ENCODE data around the gene TEX44.
A peak's percentile ranks its signal among the peaks of the same experiment; 100 is the strongest.

Gene TEX44

DNA sequence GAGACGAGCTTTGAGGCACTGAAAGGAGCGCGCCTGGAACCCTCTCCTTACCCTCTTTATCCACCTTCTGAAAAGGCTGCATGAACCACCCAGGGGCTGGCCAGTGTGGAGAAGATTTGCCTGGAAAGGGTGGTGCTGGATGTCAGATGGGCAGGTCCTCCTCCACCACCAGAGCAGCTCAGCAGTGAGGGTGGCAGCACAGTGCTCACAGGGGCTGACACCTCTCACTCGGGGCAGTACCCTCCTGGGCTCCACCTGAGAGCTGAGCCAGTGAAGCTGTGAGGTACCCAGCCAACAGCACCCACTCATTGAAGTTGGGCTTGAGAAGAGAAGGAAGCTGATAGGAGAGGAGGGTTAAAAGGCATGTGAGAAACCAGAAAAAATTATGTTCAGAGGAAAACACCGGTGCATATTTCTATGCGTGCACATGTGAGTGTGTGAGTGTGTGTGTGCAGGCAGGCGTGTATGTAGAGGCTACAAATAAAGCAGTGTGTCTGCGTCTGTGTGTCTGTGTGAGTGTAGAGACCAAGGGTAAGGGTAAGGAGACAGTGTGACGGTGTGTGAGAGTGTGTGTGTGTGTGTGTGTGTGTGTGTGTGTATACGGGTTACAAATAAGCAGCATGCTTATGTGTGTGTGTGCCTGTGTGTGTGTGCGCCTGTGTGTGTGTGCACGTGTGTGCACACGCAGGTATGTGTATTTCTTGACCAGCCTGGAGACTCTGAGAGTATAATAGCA is 40.7 kb downstream of the TEX44 start:
- no peak for DNase-seq (ENCODE audit: low spot score)

DNA sequence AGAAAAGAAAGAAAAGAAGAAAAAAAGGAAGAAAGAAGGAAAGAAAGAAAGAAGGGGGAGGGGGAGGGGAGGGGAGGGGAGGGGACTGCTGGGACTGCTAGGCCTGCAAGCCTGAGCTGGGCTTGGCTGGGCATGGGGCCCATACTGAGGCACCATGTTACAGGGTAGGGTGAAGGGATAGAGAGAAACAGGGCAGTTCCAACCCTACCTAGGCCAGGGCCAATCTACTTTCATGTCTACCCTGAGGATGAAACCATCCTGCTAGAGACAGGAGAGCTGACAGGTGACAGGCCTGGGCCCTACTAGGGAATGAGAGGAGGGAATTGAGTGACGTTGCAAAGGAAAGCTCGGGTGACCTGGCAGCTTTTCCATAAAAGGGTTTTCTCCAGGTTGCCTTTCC is 41.7 kb downstream of the TEX44 start:
- DNase-seq (ENCODE audit: low spot score) = no peak

DNA sequence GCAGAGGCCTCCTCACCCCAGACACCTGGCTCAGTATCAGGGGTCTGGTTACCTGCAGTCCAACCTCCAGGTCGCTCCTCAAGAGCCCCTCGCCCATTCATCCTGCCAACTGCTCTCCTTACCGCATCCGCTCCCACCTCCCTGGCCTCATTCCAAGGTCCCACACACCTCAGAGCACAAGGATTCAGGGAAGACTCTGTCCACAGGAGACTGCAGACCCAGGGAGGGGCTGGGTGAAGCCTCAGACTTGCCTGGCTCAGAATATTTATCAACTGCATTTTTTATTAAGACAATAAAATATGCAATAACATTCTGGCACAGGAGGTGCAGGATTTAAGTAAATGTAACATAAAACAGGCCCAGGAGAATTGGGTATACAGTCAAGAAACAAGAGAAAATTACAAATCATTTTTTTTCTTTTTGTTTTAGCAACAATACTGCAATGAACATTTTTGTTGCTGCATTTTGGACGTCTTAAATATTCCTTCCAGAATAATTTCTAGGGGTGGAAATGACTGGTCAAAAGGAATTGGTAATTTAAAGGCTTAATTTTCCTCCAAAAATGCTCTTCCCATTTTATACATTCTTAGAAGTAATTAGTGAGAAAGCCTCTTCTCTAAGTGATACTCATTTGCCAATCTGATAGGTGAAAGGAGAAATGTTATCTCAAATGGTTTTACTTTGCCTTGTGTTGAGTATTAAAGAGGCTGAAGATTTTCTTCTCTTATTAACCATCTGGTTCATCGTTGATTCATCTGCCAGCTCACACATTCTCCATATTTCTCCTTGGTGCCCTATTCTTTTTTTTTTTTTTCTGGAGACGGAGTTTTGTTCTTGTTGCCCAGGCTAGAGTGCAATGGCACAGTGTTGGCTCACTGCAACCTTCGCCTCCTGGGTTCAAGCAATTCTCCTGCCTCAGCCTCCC is 42.5 kb downstream of the TEX44 start:
- DNase-seq (ENCODE audit: low spot score) = no peak

DNA sequence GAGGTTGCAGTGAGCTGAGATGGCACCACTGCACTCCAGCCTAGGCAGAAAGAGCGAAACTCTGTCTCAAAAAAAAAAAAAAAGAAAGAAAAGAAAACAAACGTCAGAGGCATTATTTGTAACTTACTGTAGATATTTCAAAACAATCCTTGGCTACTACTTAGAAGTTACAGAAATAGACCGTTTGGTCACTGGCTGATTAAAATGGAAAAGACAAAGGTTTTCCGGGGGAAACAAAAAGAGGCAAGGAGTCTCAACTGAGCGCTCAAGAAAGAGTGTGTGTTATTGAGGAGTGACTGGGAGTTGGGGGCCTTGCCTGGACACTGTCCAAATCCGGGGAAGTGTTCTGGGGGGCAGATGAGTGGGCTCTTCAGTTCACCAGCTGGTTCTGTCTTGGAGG is 47.6 kb downstream of the TEX44 start:
- no peak for DNase-seq (ENCODE audit: low spot score)

DNA sequence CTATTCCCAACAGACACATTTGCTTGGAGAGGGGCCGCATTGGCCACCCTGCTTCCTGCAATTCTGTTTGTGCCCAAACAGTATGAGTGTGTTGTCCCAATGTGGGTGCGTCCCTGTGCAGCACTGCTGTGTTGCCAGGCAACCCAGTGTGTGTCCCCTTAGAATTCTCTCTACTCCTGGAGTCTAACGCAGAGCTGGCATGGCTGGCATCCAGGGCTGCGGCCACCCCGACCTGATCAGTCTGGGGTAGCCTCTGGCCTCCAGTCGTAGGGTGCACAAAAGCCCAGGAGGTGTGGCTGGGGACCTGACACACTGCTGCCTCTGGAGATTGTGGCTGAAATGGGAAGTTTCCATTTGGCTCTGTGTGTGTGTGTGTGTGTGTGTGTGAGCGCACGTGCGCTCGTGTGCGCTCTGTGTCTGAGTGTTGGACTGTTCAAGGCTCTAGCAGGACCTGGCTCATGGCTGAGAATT is 48.0 kb downstream of the TEX44 start:
- peak; percentile 71 for DNase-seq (ENCODE audit: low spot score)

DNA sequence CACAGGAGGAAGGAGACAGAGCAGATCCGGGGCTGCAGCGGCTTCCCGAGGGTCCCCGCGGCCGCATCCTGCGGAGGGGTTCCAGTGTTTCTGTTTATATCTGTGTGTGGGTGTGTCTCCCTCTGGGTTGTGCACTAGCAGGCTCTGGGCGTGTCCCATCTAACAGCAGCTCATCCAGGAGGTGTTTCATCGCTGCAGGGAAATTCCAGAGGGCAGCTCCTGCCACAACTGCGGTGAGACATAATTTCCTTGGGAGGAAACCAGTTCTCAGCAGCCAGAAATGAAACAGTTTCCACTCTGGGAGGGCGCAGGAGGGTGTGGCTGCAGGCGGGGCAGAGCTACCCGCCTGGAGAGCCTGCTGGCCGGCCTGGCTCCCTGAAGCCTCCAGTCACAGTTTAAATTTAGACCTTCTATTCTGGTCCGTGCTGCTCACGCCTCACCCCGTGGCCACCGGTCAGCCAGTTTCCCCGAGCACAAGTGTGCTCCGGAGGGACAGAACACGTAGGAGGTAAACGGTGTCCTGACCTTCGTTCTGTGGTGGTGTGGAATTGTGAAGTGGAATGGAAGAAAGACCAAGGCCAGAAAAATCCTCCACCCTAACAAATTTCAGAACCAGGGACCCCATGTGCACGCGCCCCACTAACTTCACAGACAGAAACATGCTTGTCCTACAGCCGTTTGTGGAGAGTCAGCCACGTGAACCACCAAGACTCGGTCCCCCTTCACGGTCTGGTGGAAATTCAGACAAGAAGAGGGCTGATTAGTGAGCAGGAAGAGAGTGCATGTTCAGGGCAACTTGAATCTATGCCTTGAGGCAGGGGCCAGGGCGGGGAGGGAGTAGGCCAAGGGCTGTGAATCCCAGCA is 50.2 kb downstream of the TEX44 start:
- peak; percentile 11 for DNase-seq (ENCODE audit: low spot score)

DNA sequence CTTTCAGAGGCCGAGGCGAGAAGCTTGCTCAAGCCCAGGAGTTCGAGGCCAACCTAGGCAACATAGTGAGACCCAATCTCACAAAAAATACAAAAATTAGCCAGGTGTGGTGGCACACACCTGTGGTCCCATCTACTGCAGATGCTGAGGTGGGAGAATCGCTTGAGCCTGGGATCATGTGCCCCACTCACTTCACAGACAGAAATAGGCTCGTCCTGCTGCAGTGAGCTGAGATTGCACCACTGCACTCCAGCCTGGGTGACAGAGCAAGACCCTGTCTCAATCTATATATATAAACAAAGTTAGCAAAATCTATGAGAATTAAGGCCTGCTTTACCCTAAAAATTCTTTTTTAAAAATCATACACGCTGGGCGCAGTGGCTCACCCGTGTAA is 50.8 kb downstream of the TEX44 start:
- DNase-seq (ENCODE audit: low spot score) = no peak

Measured in Ammon's horn (tissue), 1 donor.